HEK293 (cell line): ENCODE results near the gene YWHAG.

Source experiments
- CTCF ChIA-PET: fragments of 350-600 bp; formaldehyde crosslinking; extraction: SDS; loops from one replicate; lab custom pipeline; 2021; ENCODE audit warnings: antibody characterized with exemption; lab: Yijun Ruan, JAX
- POLR2A ChIA-PET: fragments of 300-600 bp; formaldehyde crosslinking; extraction: SDS; loops from one replicate; lab custom pipeline; 2020; ENCODE audit warnings: antibody characterized with exemption, inconsistent platforms; lab: Yijun Ruan, JAX
- H3K27ac ChIP-seq: fragments of 200-500 bp; sonication (Bioruptor generic); 2 replicates; pipeline ENCODE4 v1.5.1; 2014; ENCODE audit warnings: low read depth, low read length, control low read depth, inconsistent platforms; ENCODE audit errors: extremely low read depth
- H3K36me3 ChIP-seq, 2 experiments: fragments of 200-500 bp in 1 of 2; sonication (Bioruptor generic) in 1 of 2; 1 replicate in 1 of 2; 2 replicates in 1 of 2; pipeline ENCODE4 v1.5.1; 2014 to 2017; ENCODE audit warnings: inconsistent platforms in 2 of 2, low read length in 2 of 2; ENCODE audit not compliant: control insufficient read depth in 2 of 2, insufficient read depth in 1 of 2
- H3K4me1 ChIP-seq: fragments of 200-500 bp; sonication (Bioruptor generic); 2 replicates; pipeline ENCODE4 v1.5.1; 2014; ENCODE audit warnings: mild to moderate bottlenecking, low read length, inconsistent platforms; ENCODE audit not compliant: control insufficient read depth, insufficient read depth
- H3K4me3 ChIP-seq: 2 replicates; pipeline ENCODE4 v1.5.1; 2011; ENCODE audit warnings: low read depth, mild to moderate bottlenecking, control low read depth, low read length, moderate library complexity
- H3K9me3 ChIP-seq: fragments of 200-500 bp; sonication (Bioruptor generic); 2 replicates; pipeline ENCODE4 v1.5.1; 2014; ENCODE audit warnings: low read depth, low read length, inconsistent platforms; ENCODE audit not compliant: control insufficient read depth, insufficient read depth
- GLIS2 ChIP-seq: fragments of 450-650 bp; formaldehyde crosslinking; IDR thresholded peaks from 2 replicates; pipeline ENCODE4 v1.5.1; 2016; ENCODE audit warnings: missing biosample characterization, missing genetic modification characterization
- HOXC10 ChIP-seq: sonication (generic); formaldehyde crosslinking; IDR thresholded peaks from 2 replicates; pipeline ENCODE4 v1.8.1; 2023; ENCODE audit warnings: mild to moderate bottlenecking, missing genetic modification reagents
- KLF9 ChIP-seq: fragments of 450-650 bp; formaldehyde crosslinking; IDR thresholded peaks from 2 replicates; pipeline ENCODE4 v1.5.1; 2016; ENCODE audit warnings: missing biosample characterization, missing genetic modification characterization, low read depth
- MEIS1 ChIP-seq: sonication (generic); formaldehyde crosslinking; IDR thresholded peaks from 2 replicates; pipeline ENCODE4 v1.8.1; 2022; ENCODE audit warnings: missing genetic modification reagents, mild to moderate bottlenecking, borderline replicate concordance
- MYNN ChIP-seq: fragments of 450-650 bp; formaldehyde crosslinking; IDR thresholded peaks from 2 replicates; pipeline ENCODE4 v1.5.1; 2016; ENCODE audit warnings: missing biosample characterization, missing genetic modification characterization, borderline replicate concordance
- RBAK ChIP-seq: fragments of 450-650 bp; formaldehyde crosslinking; IDR thresholded peaks from 2 replicates; pipeline ENCODE4 v1.5.1; 2016; ENCODE audit warnings: missing biosample characterization, missing genetic modification characterization
- SALL2 ChIP-seq: fragments of 450-650 bp; formaldehyde crosslinking; IDR thresholded peaks from 2 replicates; pipeline ENCODE4 v1.5.0; 2017; ENCODE audit warnings: missing biosample characterization, mild to moderate bottlenecking, missing genetic modification characterization, borderline replicate concordance
- SCRT2 ChIP-seq: fragments of 450-650 bp; formaldehyde crosslinking; IDR thresholded peaks from 2 replicates; pipeline ENCODE4 v1.5.1; 2016; ENCODE audit warnings: missing biosample characterization, missing genetic modification characterization
- SETDB1 ChIP-seq: IDR thresholded peaks from one replicate; pipeline ENCODE4 v1.6.1; 2017; ENCODE audit warnings: mild to moderate bottlenecking, low read length, moderate library complexity, mixed read lengths; ENCODE audit not compliant: insufficient read length
- TRIM28 ChIP-seq: IDR thresholded peaks from 2 replicates; pipeline ENCODE4 v1.6.1; 2011; ENCODE audit warnings: low read length, control low read depth, borderline replicate concordance
- ZBTB44 ChIP-seq: fragments of 450-650 bp; IDR thresholded peaks from 2 replicates; pipeline ENCODE4 v1.5.1; 2018; ENCODE audit warnings: missing biosample characterization, mild to moderate bottlenecking, missing genetic modification characterization
- ZNF112 ChIP-seq: fragments of 450-650 bp; formaldehyde crosslinking; IDR thresholded peaks from 2 replicates; pipeline ENCODE4 v1.5.0; 2017; ENCODE audit warnings: missing biosample characterization, missing genetic modification characterization
- ZNF121 ChIP-seq: fragments of 450-650 bp; formaldehyde crosslinking; IDR thresholded peaks from 2 replicates; pipeline ENCODE4 v1.5.1; 2016; ENCODE audit warnings: missing biosample characterization, missing genetic modification characterization
- ZNF140 ChIP-seq: fragments of 450-650 bp; formaldehyde crosslinking; IDR thresholded peaks from 2 replicates; pipeline ENCODE4 v1.5.1; 2016; ENCODE audit warnings: missing biosample characterization, missing genetic modification characterization
- ZNF148 ChIP-seq: fragments of 450-650 bp; formaldehyde crosslinking; IDR thresholded peaks from 2 replicates; pipeline ENCODE4 v1.5.0; 2017; ENCODE audit warnings: missing biosample characterization, missing genetic modification characterization, borderline replicate concordance
- ZNF157 ChIP-seq: fragments of 450-650 bp; formaldehyde crosslinking; IDR thresholded peaks from 2 replicates; pipeline ENCODE4 v1.5.1; 2016; ENCODE audit warnings: missing biosample characterization, missing genetic modification characterization
- ZNF2 ChIP-seq: fragments of 450-650 bp; formaldehyde crosslinking; IDR thresholded peaks from 2 replicates; pipeline ENCODE4 v1.5.1; 2016; ENCODE audit warnings: missing biosample characterization, missing genetic modification characterization
- ZNF221 ChIP-seq: fragments of 450-650 bp; formaldehyde crosslinking; IDR thresholded peaks from 2 replicates; pipeline ENCODE4 v1.5.1; 2017; ENCODE audit warnings: missing biosample characterization, missing genetic modification characterization, borderline replicate concordance
- ZNF274 ChIP-seq, 2 experiments: fragments of 200-500 bp in 1 of 2; fragments of 450-650 bp in 1 of 2; sonication (Bioruptor generic) in 1 of 2; formaldehyde crosslinking in 1 of 2; IDR thresholded peaks; 2 replicates each; pipeline versions ENCODE4 v1.5.1 to v1.6.1; 2014 to 2016; ENCODE audit warnings: borderline replicate concordance in 1 of 2, inconsistent platforms in 1 of 2, low read length in 1 of 2, missing biosample characterization in 1 of 2, missing genetic modification characterization in 1 of 2
- ZNF561 ChIP-seq: fragments of 450-650 bp; IDR thresholded peaks from 2 replicates; pipeline ENCODE4 v1.5.1; 2018; ENCODE audit warnings: missing biosample characterization, missing genetic modification characterization, borderline replicate concordance
- ZNF571 ChIP-seq: fragments of 450-650 bp; formaldehyde crosslinking; IDR thresholded peaks from 2 replicates; pipeline ENCODE4 v1.5.0; 2017; ENCODE audit warnings: missing biosample characterization, missing genetic modification characterization
- ZNF623 ChIP-seq: fragments of 450-650 bp; formaldehyde crosslinking; IDR thresholded peaks from 2 replicates; pipeline ENCODE4 v1.5.1; 2016; ENCODE audit warnings: missing biosample characterization, missing genetic modification characterization
- ZNF624 ChIP-seq: fragments of 450-650 bp; formaldehyde crosslinking; IDR thresholded peaks from 2 replicates; pipeline ENCODE4 v1.5.1; 2017; ENCODE audit warnings: missing biosample characterization, missing genetic modification characterization
- ZNF692 ChIP-seq: fragments of 450-650 bp; formaldehyde crosslinking; IDR thresholded peaks from 2 replicates; pipeline ENCODE4 v1.5.1; 2016; ENCODE audit warnings: missing biosample characterization, missing genetic modification characterization
- ZNF701 ChIP-seq: fragments of 450-650 bp; formaldehyde crosslinking; IDR thresholded peaks from 2 replicates; pipeline ENCODE4 v1.5.1; 2016; ENCODE audit warnings: missing biosample characterization, missing genetic modification characterization
- ZNF704 ChIP-seq: fragments of 450-650 bp; formaldehyde crosslinking; IDR thresholded peaks from 2 replicates; pipeline ENCODE4 v1.5.1; 2016; ENCODE audit warnings: missing biosample characterization, missing genetic modification characterization
- ZNF768 ChIP-seq: fragments of 450-650 bp; formaldehyde crosslinking; IDR thresholded peaks from 2 replicates; pipeline ENCODE4 v1.5.1; 2018; ENCODE audit warnings: missing biosample characterization, mild to moderate bottlenecking, missing genetic modification characterization
- ZNF785 ChIP-seq: fragments of 450-650 bp; formaldehyde crosslinking; IDR thresholded peaks from 2 replicates; pipeline ENCODE4 v1.5.1; 2016; ENCODE audit warnings: missing biosample characterization, missing genetic modification characterization
- ZSCAN4 ChIP-seq: fragments of 450-650 bp; formaldehyde crosslinking; IDR thresholded peaks from 2 replicates; pipeline ENCODE4 v1.5.1; 2017; ENCODE audit warnings: missing biosample characterization, missing genetic modification characterization
- ZXDB ChIP-seq: fragments of 450-650 bp; formaldehyde crosslinking; IDR thresholded peaks from 2 replicates; pipeline ENCODE4 v1.5.1; 2016; ENCODE audit warnings: missing biosample characterization, missing genetic modification characterization

Gene YWHAG

GRCh38 chr7:76314042-76314721, 44.6 kb downstream of the YWHAG start:
- no peak overlapping the region; the same call in 1 of the 2 replicates for H3K27ac ChIP-seq
- H3K4me1 ChIP-seq, result peaks cover 5% of the 10 kb centered on the region; the same call in 1 of the 2 replicates
- H3K36me3 ChIP-seq, result no peaks in the 10 kb centered on the region; a peak in 1 of 3 replicates
- no peaks in the 10 kb centered on the region for H3K9me3 ChIP-seq
- peak overlapping the region; percentile 13; the same call in 1 of the 2 replicates for H3K4me3 ChIP-seq
- CTCF ChIA-PET, result interaction anchor here (0.6 to 7.2 kb wide), 37 partner anchors 9 to 1253 kb away, joined by 3 to 133 read pairs (median 4); partner anchors contain the start of genes HSPB1, MDH2, STYXL1 and TMEM120A
- POLR2A ChIA-PET, result interaction anchor here (0.6 to 1.6 kb wide), 4 partner anchors 19 to 136 kb away, joined by 3 to 6 read pairs (median 4); partner anchors contain the start of gene YWHAG
- no peak for TF ChIP-seq MEIS1 (CRISPR knock-in tag)
- TF ChIP-seq ZSCAN4, result no peak; the same call in 1 of the 2 replicates
- TF ChIP-seq ZNF623 (tag by site-specific recombination), result no peak
- TF ChIP-seq SALL2 (tag by site-specific recombination), result no peak
- TF ChIP-seq ZNF561 (tag by site-specific recombination), result no peak
- no peak for TF ChIP-seq RBAK (tag by site-specific recombination)
- no peak for TF ChIP-seq TRIM28
- TF ChIP-seq ZNF157 (tag by site-specific recombination), result no peak
- TF ChIP-seq ZBTB44, result no peak
- peak; percentile 46 for TF ChIP-seq KLF9 (tag by site-specific recombination)
- TF ChIP-seq ZNF571 (tag by site-specific recombination), result no peak
- no peak for TF ChIP-seq HOXC10 (CRISPR knock-in tag)
- TF ChIP-seq ZNF704 (tag by site-specific recombination), result no peak
- TF ChIP-seq ZNF274 (IDR thresholded peaks at IDR 0.05; ENCODE audit: low read length), result no peak
- no peak for TF ChIP-seq ZNF274 (tag by site-specific recombination; IDR thresholded peaks at IDR 0.05; ENCODE audit: borderline replicate concordance)
- TF ChIP-seq ZNF701 (tag by site-specific recombination), result no peak
- TF ChIP-seq ZNF148, result no peak
- TF ChIP-seq ZNF785 (tag by site-specific recombination), result no peak
- no peak for TF ChIP-seq ZNF221 (tag by site-specific recombination)
- TF ChIP-seq ZNF624 (tag by site-specific recombination), result no peak
- TF ChIP-seq ZNF140 (tag by site-specific recombination), result no peak
- no peak for TF ChIP-seq MYNN (tag by site-specific recombination)
- TF ChIP-seq ZXDB (tag by site-specific recombination), result no peak
- TF ChIP-seq ZNF112, result no peak
- no peak for TF ChIP-seq ZNF692 (tag by site-specific recombination)
- TF ChIP-seq SCRT2, result 0 out of 2 replicates have a peak, but pooled peaks have one; percentile 38
- no peak for TF ChIP-seq ZNF768
- peak; percentile 69; the same call in 1 of the 2 replicates for TF ChIP-seq GLIS2 (tag by site-specific recombination)
- TF ChIP-seq SETDB1, result no peak
- TF ChIP-seq ZNF2 (tag by site-specific recombination), result peak; percentile 38; the same call in 1 of the 2 replicates
- peak; percentile 99 for TF ChIP-seq ZNF121
